ENCODE results near the gene IL18BP.
A peak's percentile ranks its signal among the peaks of the same experiment; 100 is the strongest.

Gene IL18BP

DNA sequence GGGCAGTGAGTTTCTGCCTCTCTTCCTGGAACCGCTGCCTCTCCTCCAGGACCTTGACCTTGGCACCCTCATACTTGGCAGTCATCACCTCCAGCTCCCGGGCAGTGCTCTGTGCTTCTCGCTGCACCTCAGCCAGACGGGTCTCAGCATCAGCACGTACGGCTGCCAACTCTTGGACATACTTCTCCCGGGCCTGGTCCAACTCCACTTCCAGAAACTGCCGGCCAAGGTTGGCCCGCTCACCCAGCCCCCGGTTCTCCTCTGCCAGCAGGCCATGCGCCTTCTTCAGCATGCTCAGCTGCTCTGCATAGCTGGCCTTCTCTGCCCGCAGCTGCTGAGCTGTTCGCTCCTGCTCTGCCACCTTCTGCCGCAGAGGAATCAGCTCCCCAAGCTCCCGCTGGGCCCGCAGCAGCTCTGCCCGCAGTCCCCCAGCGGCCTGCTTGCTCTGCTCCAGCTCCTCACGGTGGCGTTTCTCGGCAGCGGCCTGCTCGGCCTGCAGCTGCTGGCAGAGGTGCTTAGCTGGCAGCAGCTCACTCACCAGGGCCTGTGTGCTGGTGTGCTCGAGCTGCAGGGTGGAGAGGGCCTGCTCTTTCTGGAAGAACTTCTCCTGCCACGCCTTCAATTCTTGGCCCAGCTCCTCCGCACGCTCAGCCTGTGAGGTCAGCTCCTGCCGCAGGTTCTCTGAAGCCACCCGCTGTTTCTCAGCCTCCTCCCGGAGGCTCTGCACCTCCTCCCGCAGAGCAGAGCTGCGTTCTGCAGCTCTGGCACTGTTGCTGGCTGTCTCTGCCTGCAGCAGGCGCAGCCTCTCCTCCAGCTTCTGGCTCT, 14.4 kb downstream of the IL18BP start:
- no peak for DNase-seq (ENCODE audit: low read depth in 2 of 2)

DNA sequence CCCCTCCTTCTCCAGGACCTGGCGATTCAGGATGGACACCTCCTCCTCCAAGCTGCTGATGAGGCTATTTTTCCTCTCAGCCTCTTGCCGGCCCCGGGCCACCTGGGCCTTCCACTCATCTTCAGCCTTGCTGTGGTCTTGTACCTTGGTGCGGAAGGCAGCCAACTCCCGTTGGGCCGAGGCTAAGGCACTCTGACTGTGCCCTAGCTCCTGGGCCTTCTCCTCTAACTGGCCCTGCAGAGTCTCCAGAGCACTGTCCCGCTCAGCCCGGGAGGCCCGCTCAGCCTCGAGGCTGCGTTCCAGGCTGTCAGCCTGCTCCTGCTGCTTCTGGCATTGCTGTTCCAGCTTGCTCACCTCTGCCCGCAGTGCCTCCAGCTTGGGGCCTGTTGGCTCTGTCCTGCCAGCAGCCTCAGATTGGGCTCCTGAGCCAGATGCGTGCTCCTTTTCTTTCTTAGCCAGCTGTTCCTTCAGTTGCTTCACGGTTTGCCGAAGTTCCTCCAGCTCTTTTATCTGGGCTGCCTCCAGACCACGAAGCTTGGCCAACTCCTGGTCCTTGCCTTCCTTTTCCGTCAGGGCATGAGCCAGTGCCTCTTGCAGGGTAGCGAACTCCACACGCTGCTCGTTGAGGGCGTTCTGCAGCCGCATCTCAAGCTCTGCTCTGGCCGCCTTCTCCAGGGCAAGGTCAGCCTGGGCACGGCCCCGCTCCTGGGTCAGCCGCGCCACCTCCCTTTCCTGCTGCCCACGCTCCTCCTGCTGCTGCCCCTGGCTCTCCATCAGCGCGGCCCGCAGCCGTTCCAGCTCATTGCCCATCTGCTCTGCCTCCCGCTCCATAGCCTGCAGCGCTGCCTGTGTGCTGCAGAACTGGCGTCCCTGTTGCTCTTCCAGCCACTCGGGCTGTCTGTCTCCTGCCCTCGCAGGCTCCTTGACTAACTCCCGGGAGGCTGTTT, 15.3 kb downstream of the IL18BP start:
- DNase-seq (ENCODE audit: low read depth in 2 of 2): no peak

DNA sequence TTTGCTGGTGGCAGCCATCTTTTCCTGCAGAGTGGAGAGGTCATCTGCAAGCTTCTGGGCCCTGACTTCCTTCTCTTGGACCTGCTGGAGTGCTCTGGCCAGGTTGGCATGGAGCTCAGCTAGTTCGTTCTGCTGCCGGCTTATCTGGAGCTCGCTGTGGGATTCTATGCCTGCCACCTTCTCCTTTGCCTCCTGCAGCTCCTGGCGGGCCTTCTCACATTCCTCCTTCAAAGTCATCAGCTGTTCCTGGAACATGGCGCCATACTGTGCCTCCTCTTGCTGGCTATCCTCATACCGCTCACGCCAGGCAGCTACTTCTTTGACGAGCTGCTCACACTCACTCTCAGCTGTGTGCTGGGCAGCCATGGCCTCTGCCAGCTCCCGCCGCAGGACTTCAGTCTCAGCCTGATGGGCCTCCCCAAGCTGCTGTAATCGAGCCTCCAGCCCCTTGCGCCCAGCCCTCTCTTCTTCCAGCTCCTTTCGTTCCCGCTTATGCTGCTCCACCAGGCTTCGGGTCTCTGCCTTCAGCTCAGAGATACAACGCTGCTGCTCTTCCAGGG, 16.1 kb downstream of the IL18BP start:
- DNase-seq (ENCODE audit: low read depth in 2 of 2): no peak

DNA sequence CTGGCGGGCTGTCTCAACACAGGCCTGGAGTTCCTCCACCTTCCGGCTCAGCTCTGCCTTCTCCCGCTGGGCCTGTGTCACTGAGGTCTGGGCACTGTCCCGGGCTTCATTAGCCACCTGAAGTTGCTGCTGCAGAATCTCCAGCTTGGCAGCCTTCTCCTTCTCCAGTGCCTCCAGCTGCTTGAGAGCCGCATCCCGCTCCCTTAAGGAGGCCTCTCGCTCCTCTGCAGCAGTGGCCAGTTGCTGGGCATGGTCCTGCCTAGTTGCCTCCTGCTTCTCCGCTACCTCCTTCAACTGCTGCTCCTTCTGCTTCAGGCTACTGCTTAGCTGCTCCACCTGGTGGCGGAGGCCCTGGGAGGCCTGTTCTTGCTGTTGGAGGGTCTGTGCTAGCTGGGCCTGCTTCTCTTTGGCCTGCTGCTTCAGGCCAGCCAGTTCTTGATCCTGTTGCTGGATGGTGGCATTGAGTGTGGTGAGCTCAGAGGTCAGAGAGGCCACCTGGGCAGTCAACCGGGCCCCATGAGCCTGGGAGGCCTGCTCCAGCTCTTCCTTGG, 16.9 kb downstream of the IL18BP start:
- DNase-seq (ENCODE audit: low read depth in 2 of 2): no peak

DNA sequence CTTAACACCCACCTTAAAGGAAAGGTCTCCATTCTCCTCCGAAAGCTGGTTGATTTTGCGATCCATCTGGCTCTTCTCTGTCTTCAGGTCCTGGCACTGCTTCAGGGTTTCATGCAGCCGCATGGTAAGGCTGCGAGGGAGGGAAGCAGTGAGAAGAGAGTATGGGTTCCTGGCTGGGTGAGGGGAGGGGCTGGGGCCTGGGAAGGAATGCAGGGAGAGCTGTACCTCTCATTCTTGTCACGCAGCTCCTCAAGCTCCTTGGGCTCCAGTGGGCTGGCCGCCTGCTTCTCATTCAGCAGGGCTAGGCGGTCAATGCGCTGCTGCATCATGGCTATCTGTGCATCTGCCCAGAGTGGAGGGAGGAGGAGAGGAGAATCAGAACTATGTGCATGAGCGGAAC, 19.5 kb downstream of the IL18BP start:
- no peak for DNase-seq (ENCODE audit: low read depth in 2 of 2)

DNA sequence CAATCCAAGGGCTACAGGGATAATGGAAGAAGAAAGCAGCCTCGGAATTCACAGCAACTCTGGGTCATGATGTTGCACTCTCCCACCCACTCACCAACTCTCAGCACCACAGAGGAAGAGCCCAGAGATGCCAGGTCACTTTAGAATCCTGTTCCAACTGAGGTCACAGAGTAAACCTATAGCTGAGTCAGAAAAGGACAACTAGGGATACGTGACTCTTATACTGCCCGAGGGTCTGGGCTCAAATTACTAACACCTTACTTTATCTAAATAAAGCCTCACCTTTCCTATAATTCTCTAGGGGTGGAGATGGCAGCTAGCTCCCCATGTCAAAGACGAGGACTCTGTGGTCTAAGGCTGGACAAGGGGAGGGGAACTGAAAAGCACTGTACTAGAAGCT, 24.6 kb downstream of the IL18BP start:
- DNase-seq (ENCODE audit: low read depth in 2 of 2): no peak

DNA sequence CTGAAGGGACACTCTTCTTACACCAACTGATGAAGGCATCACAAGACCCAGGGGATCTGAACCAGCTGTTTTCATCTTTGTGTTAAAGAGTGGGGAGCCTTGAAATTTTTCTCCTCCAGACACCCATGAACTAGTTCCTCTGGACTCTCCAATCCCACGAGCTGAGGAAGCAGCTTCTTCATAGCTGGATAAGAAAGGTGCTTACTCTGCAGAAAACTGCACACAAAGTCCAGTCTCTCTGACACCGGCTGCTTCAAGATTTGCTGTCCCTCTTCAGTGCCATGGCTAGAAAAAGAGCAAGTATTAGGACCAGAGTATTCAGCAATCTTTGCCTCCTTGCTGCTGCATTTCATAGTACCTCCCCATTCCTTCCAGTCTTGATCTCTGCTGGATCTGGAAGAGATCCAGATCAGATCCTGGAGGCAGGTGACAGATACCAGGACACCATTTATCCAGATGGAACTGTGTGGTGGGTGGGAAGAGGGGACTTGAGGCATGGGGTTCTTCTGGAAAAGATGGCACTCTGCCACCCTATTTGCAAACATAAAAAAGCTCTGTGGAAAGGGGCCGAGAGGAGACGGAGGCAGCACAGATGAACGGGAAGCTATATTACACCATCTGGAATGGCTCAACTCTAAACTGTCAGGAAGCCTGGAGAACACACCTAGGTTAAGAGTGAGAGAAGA, 25.5 kb downstream of the IL18BP start:
- no peak for DNase-seq (ENCODE audit: low read depth in 2 of 2)

DNA sequence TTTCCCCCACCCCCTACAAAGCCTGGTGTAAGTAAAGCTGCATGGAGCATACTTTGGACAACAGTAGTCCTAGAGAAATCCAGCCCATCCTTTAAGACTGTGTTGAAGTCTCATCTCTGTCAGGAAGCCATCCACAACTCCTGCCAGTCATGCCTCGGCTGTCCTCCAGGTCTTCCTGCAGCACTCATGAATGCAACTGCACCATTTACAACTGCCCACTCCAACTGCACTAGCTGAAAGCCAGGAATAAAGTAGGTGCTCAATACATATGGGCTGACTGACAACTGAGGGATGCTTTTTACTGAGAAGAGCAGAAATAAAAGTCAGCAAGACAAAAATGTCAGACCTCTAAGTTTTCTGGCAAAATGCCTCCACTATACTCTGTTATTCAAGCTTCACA, 27.4 kb downstream of the IL18BP start:
- DNase-seq (ENCODE audit: low read depth in 2 of 2): no peak

DNA sequence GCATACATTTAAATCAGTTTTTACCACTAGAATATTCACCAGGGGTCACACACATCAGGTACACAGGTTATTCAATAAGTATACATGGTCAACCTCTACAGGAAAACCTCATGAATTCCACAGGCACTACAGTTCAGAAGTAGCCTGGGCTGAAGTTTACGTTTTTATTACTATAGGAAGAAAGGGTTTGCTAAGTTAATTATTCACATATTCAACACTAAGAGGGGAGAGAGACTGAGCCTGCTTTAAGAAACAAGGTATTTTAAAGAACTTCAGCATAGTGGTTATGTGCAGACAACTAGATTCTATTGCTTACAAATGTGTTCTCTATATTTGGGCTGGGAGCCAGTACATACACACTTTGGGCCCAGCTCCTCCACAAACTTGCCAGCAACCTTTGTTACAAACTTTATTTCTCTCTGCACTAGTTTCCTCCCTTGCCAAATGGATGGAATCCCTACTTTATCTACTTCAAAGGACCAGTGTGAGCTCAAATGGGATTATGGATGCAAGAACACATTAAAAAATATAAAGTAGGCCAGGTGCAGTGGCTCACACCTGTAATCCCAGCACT, 31.9 kb downstream of the IL18BP start:
- DNase-seq (ENCODE audit: low read depth in 2 of 2): no peak

DNA sequence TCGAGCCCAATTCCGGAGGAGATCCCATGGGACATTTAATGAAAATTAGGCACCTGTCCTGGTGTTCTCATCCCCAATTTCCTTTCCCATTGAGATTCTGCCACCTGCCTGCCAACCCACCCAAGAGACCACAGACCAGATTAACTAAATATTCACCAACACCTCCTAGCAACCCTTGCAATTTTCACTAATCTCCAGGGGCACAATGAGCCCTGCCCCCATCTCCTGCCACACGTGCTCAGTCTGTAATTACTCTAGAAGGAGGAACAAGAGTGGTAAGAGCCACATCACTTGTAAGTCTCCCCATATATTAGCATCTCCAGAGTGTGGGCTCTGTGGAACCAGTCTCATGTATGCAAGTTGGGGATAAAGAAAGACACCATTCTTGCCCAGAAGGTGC, 38.0 kb downstream of the IL18BP start:
- no peak for DNase-seq (ENCODE audit: low read depth in 2 of 2)

DNA sequence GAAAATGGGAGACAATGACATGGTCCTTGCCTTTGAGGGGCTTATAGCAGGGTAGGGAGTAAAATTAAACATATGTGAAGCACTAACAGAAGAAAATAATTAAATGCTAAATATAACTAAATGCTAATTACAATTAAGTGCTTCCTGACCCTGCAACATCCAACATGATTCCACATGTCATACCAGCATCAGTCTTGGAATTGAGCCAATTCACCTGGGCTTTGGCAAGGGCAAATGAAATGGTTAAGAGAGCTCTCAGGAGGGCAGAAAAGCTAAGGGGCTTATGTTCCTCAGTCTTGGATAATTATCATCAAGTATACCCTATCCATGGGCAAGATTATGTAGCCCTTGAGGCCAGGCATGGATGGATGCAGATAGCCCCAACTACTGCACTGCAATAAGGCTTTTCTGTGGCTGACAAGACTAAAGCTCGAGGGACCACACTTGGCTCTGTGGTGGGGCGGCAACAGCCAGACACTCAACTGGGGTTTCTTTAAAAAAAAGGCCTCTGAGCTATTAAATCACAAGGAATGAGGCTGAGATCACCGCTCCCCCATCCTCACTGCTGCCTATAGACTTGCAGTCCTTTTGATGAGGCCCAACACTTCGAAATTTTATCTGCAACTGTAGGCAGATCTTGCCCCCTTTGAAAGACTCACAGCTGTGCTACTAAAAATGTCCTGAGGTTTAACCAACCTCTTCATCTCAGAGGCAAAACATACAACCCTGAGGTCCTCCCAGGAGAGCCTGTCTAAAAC, 39.0 kb downstream of the IL18BP start:
- DNase-seq (ENCODE audit: low read depth in 2 of 2): no peak

DNA sequence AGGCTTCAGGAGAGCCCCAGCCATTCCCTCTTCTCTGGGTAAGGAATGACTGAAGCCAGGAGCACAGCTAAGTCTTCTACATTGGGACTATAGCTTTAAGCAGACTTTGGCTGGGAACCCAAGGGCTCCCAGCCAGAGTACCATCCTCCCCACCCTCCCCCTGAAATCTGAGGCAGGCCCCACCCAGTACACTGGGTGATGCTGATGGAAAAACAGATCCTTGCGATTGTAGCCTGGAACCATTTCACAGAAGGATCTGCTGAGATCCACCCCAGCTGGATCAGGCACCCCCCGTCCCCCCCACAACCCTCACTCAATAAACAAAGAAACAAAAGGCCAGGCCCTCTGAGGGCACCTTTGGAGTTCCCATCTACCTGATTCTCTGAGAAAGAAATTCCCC, 39.8 kb downstream of the IL18BP start:
- no peak for DNase-seq (ENCODE audit: low read depth in 2 of 2)

DNA sequence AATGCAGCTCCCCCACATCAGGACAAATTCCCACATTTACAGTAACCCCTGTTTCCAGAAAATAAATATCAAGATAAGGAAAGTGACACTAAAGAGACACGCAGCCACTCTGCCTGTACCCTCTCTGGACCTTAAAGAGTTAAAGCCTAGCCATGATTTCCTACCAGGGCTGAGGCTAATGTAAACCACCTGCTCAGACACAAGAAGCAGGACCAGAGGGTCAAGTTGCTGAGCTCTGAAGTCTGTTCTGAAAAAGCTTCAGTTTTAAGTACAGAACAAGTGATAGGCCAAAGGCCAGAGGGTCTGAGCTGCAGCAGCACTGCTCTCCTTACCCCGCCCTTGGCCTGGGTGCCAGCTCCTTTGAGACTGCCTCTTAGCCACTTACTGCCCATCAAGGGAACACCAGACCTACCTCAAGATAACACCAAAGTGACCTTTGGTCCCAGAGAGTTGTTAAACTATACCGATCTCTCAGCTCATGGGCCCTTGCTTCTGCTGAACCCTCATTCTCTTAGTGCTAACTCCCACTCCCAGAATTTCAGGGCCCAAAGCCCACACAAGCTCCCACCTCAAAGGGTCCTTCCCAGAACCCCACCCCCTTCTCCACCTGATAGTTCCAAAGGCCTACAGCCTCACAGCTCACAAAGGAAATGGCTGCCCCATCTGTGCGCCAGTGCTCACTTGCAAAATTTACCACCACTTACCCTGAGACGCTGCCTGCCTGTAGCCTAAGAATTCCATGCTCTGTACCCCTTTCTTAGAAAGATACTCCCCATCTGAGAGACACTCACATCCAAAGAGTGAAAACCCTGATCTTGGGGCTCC, 40.5 kb downstream of the IL18BP start:
- DNase-seq (ENCODE audit: low read depth in 2 of 2): no peak

DNA sequence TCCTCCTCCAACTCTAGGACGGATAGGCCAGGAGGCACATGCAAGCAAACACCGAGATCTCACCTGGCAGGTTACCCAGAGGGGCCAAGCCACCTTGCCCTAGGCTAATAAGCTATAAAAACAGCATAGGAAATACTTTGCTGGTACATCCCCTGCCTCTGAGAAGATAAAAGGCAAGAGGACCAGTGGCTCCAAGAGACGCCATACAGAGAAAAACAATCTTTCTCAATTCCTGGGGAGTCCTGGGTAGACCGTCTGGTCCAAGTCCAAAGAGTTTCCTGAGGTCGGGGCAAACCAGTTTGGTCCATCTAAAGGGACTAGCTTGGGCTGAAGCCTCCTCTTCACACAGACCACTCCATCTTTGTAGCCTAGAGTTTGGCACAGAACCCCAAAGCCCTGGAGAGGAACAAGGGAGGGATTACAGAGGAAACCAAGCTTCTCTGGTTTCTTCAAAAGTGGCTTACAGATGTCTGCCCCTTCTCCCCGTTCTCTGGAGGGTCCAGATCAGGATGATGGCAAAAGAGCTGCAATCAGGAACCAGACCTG, 41.2 kb downstream of the IL18BP start:
- no peak for DNase-seq (ENCODE audit: low read depth in 2 of 2)

DNA sequence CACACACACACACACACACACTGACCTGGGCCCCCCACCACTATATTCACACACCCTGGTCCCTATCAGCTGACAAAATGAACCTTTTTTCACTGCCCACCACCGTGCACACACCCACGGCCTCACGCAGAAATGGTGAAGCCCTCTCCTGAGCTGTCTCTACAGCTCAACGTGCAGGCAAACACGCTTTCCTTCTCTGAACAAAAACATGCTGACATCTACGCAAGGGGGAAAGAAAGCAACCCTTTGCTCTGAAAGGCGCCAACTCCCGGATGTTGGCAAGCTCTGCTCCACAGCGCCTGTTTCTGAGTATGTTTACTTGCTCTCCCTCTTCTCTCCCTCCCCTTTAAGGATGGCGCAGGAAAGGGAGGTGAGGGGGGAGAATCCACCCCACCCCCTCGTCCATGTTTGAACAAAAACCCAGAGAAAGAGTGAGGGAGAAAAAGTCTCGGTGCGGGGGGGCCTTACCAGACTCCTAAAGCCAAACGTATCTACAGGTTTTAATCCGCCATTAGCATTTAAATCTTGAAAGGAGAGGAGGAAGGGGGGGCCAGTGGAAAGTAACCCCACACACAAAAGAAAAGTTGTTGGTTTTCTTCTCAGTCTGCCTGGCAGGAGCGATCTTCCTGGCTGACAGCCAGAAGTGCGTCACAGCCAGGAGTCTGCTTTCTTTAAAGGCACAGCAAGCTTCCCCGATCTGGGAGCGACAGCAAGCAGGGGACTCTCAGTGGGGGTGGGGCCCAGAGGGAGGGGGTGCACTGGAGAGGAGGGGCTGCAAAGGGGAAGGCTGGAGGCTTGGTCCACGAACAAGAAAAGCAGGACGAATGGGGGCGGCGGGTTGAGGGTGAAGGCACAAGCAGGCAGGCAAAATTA, 42.0 kb downstream of the IL18BP start:
- DNase-seq (ENCODE audit: low read depth in 2 of 2): peak; percentile 50 to 56

DNA sequence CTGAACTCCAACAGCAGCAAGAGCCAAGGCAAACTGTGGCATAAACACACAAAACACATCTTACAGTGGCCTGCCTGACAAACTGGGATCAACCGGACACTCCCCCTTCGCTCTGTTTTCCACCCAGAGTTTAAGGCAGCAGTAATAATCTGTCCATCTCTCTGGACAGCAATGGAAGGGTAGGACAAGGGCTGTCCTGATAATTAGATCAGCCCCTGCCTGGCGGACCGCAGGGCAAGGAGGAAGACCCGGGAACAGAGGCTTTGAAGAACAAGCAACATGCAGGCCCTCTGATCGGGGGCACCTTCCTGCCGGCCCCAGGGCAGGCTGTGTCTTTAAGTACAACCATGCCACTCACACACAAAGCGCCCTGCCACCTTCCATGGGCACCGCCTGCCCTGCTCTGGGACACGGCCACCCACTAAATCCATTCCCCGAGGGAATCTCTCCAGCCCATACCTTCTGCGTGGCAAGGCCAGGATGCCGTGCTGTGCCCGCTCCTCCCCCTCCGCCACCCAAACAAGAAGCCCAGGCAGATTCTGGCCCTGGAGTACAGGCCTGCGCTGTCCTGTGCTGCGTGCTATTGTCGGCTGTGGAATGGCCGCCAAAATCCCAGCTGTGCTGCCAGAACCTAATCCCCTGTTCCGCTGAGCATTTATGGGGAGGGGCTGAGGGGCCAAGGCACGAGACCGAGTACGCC, 42.8 kb downstream of the IL18BP start:
- DNase-seq (ENCODE audit: low read depth in 2 of 2): peak; percentile 13 to 18

DNA sequence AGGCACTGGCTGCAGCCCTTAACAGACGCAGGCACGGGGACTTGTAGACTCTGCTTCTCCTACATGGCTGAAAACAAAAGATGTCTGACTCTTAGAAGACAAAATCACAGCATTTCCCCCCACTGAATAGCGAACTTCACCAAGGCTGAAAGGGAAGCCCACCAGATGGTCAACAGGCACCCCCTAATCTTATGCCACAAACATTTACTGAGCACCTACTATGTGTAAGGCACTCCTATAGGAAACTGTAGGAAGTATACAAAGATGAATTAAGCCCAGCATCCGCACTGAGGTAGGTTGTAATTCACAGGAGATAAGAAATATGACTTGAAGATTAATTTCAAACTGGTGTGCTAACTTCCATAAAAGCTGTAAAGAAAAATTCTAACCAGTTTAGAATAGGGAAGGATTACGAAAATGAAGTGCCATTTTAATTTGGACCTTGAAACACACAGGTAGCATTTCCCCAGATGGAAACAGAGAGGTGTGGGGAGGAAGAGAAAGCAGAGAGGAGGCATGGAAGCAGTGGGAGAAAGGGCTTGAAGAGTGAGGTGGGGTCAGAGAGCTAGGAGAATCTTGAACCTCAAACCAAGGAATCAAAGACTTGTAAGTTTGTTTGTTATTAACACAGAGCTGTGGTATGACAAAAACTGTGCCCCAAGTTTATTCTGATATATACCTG, 43.5 kb downstream of the IL18BP start:
- DNase-seq (ENCODE audit: low read depth in 2 of 2): no peak
